GM18861 (cell line): ENCODE data around the gene CD4.

Experiments
- ATAC-seq: cut with Tn5 transposase; IDR thresholded peaks from one replicate; pipeline ENCODE4 v1.9.1; 2021; ENCODE audit not compliant: unreplicated experiment

The CD4 gene

DNA sequence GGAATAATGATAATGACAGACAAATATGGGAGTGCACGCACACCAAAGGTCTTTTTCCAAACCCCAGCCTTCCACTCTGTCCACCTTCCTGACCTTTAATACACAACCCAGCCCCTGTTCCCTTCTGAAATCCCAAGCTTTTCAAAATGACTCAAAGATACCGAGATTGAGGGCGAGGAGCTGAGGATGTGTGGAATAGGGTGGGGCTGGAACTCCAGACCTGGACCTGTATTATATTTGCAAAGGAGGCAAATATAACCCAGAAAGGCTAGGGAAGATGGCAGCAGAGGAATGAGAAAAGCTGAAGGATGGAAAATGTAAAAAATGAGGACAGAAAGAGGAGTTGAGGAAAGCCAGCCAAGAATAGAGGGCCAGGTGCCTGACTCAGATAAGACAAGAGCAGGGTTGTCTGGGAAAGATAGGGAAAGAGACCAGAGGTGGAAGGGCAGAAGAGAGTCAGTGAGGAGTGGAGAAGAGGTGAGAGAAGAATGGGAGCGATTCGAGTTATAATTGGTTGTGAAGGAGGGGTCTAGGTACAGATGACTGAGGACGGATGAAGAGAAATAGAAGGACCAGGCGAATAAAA is 24.2 kb upstream of the CD4 start:
- ATAC-seq: no peak

DNA sequence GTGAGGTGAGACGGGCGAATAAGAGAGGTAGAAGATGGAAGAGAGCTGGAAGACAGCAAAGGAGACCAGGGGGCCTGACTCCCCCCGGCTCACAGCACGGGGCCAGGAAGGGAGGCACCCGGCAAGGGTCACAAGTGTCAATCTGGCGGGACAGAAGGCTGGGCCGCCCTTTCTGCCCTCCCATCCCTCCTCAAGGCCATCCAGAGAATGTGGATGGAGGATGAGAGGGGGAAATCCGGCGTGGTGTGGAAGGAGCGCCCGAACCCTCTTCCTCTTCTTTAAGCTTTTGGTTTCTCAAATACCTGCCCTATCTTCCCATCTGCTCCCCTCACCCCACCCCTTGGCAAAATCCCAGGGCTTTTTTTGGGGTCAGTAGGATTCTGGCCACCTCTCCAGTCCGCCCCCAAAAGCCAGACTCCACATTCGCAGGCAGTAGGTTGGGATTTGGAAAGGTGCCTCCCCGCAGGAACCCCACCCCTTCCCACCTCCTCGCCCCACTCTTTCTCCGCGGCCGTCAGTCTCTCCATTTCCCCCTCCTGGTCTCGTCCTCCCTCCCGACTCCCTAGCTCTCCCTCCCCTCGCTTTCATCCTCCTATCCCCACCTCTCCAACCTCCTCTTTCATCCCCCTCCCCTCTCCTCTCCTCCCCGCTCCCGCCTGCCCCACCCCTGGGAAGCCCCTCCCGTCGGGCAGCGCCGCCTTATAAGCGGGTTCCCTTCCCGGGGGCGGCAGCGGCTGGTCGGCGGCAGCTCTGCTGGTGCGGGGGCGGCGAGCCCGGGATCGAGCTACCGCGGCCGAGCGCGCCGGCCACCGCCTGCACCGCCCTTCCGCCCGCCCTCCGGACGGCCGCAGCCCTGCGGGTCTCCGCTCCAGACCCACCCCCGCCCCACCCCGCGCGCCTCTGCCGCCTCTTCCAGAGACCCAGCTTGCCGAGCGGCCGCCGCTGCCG is 23.4 kb upstream of the CD4 start, which contains the start of gene PTMS:
Gene PTMS, plus strand, starts transcription at position 730 of the 948 bp plus-strand sequence. CDS start 343 bp downstream, outside the sequence.
- peak; percentile 13 for ATAC-seq

DNA sequence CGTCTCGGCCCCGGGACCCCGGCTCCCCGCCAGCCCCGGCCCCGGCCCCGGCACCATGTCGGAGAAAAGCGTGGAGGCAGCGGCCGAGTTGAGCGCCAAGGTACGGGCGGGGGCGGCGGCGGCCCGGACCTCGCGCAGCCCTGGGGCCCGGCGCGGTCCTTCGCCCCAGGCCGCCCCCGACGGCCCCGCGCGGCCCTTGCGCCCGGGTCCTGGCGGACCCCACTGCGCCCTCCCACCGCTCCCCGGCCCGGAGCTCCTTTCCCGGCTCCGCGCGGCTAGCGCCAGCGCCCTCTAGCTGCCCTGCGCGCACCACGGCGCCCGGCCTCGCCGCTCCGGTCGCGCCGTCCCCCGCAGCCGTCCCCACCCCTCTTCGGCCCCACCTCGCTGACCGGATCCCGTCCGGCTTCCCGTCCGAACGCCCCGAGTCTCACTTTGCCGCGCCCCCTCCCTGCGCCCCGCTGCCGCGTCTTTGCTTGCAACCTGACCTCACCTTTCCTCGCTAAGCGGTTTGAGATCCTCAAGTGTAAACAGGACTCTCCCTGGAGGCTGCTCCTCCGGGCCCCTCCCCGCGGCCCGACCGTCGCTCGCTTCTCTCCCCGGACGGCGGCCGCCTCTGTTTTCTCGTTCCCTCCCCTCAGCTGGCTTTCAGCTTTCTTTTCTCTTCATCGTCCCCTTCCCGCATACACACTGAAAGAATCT is 22.5 kb upstream of the CD4 start:
- ATAC-seq: peak; percentile 30

DNA sequence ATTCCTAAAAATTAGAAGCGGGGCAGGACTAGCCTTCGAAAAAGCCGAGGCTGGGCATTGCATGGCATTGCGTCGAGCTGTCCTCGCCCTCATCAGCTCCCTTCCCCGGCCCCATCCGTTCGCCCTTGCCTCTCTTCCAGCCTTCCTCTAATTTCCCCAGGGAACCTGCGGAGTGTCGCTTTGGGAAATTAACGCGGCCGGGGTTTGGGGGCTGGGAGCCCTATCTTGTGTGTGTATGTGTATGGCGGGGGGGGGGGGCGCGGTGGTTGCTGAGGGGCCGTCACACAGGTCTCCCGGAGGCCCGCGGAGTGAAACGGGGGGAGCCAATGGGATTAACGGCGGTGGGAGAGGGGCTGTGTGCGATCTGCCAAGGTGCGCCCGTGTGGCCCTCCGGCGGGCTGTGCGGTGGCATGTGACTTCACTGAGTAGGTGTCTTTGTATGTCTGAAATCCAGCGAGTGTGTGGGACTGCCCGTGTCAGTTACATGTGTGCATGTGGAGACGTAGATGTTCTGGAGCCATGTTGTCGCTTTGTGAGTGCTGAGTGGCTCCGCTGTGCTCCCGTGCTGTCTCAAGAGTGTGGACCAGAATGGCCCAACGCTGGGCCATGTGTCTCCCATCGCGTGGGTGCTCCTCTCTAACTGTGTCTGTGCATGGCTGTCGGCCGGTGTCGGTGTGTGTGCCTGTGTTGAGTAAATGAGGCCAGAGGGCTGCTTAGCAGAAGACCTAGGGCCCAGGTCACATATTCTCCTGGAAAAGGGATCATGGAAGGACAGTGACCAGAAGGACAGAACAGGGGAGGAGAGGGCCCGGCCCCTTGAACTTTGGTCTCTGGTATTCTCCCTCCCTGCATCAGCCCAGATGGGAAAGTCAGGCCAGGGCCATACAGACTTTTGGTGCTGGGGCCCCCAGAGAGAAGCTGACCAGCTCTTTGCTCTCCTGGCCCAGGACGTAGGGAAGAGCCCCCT is 21.7 kb upstream of the CD4 start:
- ATAC-seq: no peak

DNA sequence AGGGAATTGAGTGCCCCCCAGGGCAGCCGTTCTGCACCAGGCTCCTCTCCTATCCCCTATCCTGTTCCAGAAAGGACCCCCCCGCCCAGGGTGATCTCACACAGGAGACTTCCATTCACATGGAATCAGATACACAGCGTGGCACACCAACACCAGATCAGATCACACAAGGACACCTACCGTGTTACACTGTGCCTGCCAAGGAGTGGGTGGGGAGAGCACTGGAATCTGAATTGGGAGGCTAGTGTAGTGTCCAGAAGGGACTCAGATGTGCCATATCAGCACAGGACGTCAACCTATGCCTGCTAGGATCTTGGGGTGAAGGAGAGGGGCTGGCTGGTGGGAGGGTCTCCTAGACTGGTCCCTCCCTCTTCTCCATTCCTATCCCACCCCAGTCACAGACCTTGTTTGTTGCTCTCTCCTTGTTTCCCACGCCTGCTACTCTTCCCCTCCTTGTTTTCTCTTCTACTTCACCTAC is 20.9 kb upstream of the CD4 start:
- ATAC-seq: no peak

DNA sequence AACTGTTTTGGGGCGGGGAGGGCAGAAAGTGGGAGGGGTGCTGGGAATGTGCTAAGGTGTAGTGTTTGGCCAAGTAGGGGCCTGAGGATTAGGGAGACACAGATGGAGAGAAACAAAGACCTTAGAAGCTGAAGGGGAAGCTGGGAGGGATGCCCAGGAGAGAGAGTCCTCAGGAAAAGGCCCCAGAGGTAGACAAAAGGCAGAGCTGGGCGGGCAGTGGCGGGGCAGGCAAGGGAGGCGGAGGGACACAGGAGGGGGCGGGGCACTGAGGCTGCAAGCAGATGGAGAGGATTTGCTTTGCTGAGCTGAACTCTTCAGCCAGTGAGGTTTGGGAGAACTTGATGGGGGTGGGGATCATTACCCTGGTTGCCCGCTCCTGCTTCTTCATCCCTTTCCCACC is 20.3 kb upstream of the CD4 start:
- ATAC-seq: no peak

DNA sequence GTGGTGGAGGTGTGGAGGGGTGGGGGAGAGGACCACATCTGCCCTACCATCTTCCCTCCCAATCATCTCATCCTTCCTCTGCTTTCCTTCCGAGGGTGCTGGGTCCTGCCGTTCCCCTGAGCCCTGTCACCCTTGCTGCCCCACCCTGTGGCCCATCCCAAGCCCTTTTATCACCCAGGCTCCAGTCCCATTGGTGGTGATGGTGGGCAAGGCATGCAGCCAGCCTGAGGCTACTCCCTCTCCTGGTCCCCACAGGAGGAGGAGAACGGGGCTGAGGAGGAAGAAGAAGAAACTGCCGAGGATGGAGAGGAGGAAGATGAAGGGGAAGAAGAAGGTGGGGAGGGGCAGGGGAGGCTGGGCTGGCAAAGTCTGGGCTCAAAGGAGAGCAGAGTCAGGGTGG is 19.7 kb upstream of the CD4 start:
- no peak for ATAC-seq

DNA sequence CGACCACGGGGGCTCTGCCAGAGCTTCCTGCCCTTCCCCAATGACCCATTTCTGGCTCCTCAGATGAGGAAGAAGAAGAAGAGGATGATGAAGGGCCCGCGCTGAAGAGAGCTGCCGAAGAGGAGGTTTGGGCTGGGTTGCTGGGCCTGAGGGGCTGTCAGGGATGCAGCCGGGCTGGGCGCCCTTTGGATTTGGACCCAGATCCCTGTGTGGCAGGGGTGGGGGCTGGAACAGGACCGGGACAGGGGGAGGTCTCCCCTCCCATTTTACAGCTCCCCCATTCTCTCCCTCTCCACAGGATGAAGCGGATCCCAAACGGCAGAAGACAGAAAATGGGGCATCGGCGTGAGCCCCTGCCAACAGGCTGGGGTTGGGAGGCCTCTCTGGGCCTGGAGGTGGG is 19.2 kb upstream of the CD4 start:
- no peak for ATAC-seq

DNA sequence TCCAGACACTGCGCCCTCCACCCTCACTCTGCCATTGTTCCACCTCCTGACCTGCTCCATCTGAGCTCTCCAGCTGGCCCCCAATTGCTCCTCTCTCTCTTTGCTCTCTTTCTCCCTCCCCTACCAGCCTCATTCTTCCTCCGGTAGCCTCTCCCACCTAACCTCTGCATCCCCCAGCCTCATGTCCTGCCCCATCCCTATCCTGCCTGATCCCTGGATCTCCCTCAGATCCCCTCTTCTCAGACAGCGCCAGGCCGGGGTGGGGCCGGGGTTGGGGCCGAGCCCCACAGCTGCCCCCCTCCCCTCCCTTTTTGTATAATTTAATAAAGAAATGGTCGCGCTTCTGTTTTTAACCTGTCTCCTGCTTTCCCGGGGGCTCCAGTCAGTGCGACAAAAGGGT is 18.7 kb upstream of the CD4 start:
- ATAC-seq: no peak

DNA sequence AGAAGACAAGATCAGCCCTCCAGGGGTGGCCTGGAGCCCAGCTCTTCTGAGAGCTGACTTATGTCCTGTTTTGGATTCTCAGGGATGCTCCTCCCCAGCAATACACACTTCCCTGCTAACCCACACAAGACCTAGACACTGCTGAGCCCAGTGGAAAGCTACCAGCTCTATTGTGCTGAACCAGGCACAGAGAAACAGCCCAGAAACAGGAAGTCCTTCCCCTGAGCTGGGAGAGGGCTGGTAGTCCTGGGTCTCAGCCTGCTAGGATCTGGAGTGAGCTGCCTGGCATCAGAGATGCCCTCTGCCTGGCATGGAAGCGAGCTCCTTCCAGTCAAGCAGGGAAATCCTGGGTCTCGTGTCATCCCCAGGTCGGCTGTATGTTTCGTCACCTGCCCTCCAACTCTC is 18.2 kb upstream of the CD4 start:
- no peak for ATAC-seq

DNA sequence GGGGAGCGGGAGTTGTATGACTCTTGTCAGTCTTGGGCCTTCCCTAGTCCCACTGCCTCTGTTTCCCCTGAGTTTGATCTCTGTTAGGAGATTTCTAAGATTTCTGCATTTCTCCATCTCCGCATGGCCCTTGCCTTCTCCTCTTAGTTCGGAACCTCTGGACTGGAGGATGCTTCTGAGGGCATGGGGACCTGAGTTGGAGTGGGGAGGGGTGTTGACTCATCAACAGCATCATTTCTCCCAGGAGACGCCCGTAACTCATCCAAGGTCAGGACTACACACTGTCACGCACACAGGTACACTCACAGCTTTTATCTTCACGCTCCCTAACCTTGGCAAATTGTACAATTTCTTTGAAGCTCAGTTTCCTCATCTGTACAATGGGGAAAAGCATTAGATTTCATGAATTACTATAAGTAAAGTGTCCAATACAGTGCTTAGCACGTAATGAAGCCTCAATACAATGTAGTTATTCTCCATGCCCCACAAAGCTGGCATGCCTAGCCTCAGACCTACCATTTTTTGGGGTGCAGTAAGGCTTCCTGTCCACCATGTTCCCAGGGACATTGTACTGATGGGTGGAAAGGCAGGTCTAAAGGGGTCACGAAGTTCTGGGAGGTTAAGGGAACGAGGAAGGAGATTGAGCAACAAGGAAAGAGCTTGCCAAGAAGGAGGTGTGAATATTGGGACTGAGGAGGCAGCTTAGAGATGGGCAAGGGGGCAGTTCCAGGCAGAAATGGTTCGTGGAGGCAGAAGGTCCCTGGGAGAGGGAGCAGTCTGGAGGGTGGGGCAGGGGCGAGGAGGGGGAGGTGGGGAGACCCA is 17.6 kb upstream of the CD4 start:
- no peak for ATAC-seq

DNA sequence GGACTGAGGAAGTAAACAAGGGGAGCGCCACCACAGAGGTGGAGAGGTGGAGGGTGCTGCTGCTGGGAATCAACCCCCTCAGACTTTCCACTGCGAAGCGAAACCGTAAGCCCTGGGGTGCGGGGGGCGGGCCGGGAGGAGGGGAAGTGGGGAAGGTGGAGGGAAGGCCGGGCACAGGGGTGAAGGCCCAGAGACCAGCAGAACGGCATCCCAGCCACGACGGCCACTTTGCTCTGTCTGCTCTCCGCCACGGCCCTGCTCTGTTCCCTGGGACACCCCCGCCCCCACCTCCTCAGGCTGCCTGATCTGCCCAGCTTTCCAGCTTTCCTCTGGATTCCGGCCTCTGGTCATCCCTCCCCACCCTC is 17.0 kb upstream of the CD4 start, which contains the start of gene LAG3:
Gene LAG3, plus strand, starts transcription at position 190 of the 365 bp plus-strand sequence. CDS start 333 bp downstream, outside the sequence.
- no peak for ATAC-seq

DNA sequence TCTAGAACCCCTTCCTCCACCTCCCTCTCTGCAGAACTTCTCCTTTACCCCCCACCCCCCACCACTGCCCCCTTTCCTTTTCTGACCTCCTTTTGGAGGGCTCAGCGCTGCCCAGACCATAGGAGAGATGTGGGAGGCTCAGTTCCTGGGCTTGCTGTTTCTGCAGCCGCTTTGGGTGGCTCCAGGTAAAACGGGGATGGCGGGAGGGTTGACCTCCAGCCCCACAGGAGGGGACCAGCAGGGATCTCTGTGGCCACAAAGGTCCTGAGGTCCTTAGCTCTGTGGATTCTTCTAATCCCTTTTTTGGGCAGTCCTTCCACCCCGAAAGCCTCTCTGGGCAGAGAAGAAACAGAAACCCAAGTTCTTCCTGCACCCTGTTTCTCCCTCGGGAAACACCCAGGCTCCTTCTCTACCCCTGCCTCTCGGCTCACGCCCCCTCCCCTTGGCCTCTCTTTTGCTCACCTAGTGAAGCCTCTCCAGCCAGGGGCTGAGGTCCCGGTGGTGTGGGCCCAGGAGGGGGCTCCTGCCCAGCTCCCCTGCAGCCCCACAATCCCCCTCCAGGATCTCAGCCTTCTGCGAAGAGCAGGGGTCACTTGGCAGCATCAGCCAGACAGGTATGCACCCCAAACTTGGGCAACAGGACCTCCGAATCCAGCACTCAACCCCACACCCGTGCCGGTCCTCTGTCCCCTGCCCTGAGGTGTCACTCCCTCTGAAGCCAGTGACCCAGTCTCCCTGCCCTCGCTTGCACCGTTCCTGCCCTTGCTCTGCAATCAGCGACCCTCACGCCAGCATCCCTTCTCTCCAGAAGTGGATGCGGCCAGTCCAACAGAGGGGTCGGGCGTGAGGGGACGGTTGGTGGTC is 16.4 kb upstream of the CD4 start:
- ATAC-seq: no peak

DNA sequence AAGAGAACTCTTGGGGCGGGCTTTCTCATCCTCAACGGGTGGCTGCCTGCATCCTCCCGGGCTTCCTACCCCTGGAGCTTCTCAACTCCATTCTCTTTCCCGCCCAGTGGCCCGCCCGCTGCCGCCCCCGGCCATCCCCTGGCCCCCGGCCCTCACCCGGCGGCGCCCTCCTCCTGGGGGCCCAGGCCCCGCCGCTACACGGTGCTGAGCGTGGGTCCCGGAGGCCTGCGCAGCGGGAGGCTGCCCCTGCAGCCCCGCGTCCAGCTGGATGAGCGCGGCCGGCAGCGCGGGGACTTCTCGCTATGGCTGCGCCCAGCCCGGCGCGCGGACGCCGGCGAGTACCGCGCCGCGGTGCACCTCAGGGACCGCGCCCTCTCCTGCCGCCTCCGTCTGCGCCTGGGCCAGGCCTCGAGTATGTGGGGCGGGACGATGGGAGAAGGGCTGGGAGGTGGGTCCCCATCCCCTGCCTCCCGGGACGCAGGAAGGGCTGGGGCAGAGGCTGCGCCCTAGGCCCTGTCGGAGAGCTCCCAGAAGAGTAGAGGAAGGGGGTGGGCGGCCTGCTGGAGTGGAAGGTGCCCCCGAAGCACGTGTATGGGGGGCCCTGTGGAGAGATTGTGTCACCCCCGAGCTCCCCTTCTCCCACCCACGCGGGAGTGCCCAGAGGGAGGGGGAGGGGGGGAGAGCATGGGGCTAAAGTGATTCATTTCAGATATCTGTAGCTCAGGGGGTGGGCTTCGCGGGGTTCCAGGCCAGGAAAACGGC is 15.6 kb upstream of the CD4 start:
- no peak for ATAC-seq

DNA sequence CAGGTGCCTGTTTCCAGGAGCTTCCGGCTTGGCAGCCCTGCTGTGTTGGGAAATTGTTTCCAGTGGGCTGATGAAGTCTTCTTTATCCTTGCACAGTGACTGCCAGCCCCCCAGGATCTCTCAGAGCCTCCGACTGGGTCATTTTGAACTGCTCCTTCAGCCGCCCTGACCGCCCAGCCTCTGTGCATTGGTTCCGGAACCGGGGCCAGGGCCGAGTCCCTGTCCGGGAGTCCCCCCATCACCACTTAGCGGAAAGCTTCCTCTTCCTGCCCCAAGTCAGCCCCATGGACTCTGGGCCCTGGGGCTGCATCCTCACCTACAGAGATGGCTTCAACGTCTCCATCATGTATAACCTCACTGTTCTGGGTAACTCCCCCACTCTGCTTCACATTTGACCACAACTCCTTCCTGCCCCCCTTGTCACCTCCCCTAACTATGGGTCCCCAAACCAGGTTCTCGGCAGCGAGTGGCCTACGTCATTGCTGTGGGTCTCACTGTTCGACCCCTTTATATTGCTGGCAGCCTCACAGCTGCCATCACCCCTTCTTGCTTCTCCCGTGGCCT is 14.7 kb upstream of the CD4 start:
- ATAC-seq: no peak

DNA sequence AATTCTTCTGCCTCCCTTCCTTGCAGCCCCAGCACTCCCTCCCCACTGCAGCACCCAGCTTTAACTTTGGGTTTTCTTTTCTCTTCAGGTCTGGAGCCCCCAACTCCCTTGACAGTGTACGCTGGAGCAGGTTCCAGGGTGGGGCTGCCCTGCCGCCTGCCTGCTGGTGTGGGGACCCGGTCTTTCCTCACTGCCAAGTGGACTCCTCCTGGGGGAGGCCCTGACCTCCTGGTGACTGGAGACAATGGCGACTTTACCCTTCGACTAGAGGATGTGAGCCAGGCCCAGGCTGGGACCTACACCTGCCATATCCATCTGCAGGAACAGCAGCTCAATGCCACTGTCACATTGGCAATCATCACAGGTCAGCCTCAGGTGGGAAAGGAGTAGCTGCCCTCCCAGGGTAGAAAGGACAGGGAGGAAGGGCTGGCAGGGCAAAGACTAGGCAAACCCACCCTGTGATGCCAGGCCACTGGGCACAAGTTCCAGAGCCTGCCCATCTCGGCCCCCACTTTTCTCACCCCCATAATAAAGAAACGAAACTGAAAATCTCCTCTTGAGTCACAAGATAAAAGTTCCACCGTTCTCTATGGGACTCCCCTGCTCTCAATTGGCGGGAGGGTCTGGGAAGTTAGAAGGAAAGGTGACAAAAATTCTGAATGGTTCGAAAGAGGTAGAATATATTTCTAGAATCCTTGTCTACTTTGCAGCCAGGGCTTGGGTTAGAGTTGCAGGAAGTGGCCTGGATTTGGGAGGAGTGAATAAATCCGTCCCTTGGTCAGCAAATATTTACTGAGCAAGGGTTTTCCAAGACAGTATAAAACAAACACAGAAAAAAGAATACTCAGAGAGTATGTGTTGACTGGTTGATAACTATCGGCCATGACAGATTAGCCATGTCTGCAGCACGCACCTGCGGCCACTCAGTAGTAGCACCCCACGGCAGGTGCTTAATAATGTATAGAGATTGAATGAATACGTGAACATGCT is 13.8 kb upstream of the CD4 start:
- ATAC-seq: no peak
